KMS-11 (cell line): Measurements from ENCODE around the gene ZNF652.

Source experiments
- H2AFZ ChIP-seq: fragments of 200-600 bp; sonication (generic); 2 replicates; pipeline ENCODE4 v1.6.1; 2016; ENCODE audit warnings: antibody characterized with exemption, mixed run types, low read depth
- H3K27ac ChIP-seq: fragments of 200-600 bp; sonication (generic); 2 replicates; pipeline ENCODE4 v1.6.1; 2016; ENCODE audit warnings: mild to moderate bottlenecking, mixed run types
- H3K27me3 ChIP-seq: fragments of 200-600 bp; sonication (generic); 2 replicates; pipeline ENCODE4 v1.6.1; 2017; ENCODE audit warnings: mild to moderate bottlenecking, low read depth, mixed run types, moderate library complexity; ENCODE audit not compliant: insufficient read depth
- H3K36me3 ChIP-seq: fragments of 200-600 bp; sonication (generic); 2 replicates; pipeline ENCODE4 v1.6.1; 2017; ENCODE audit warnings: mild to moderate bottlenecking, mixed run types; ENCODE audit not compliant: insufficient read depth
- H3K4me1 ChIP-seq: fragments of 200-600 bp; sonication (generic); 2 replicates; pipeline ENCODE4 v1.6.1; 2016; ENCODE audit warnings: mild to moderate bottlenecking, low read depth, mixed run types; ENCODE audit not compliant: poor library complexity, severe bottlenecking
- H3K4me2 ChIP-seq: fragments of 200-600 bp; sonication (generic); 2 replicates; pipeline ENCODE4 v1.7.0; 2016; ENCODE audit warnings: mild to moderate bottlenecking, mixed run types
- H3K4me3 ChIP-seq: fragments of 200-600 bp; sonication (generic); IDR thresholded peaks from 2 replicates; pipeline ENCODE4 v1.6.1; 2017; ENCODE audit warnings: low read depth, low read length, mixed read lengths; ENCODE audit not compliant: insufficient read depth
- H3K79me2 ChIP-seq: fragments of 200-600 bp; sonication (generic); 2 replicates; pipeline ENCODE4 v1.6.1; 2016; ENCODE audit warnings: low read depth, mixed run types; ENCODE audit not compliant: insufficient read depth
- H3K9ac ChIP-seq: fragments of 200-600 bp; sonication (generic); 2 replicates; pipeline ENCODE4 v1.6.1; 2016; ENCODE audit warnings: mild to moderate bottlenecking, mixed run types
- H4K20me1 ChIP-seq: fragments of 200-600 bp; sonication (generic); 2 replicates; pipeline ENCODE4 v1.6.1; 2016; ENCODE audit warnings: mild to moderate bottlenecking, mixed run types; ENCODE audit not compliant: insufficient read depth
- TF ChIP-seq, protein P1 (sequence below): fragments of 200-600 bp; sonication (generic); conservative IDR thresholded peaks from 2 replicates; pipeline ENCODE4 v1.6.1; 2017; ENCODE audit warnings: low read depth, mild to moderate bottlenecking, antibody characterized with exemption, low read length, moderate library complexity, mixed read lengths

Gene ZNF652

DNA sequence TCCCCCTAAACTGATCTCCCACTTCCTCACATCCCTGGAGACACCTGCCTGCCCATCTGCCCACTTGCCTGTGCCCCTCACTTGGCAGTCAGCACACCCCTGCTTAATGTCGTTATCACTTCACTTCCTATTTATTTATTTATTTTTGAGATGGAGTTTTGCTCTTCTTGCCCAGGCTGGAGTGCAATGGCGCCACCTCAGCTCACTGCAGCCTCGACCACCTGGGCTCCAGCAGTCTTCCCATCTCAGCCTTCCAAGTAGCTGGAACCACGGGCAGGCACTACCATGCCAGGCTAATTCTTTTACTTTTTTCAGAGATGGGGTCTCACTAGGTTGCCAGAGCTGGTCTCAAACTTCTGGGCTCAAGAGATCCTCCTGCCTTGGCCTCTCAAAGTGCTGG is 108.0 kb downstream of the ZNF652 start:
- Histone ChIP-seq H3K4me1 (no peaks in the 10 kb centered on the region), H3K4me2 (no peak overlapping the region), H4K20me1 (no peaks in the 10 kb centered on the region), H2AFZ (no peak overlapping the region), H3K4me3 (no peak overlapping the region), H3K9ac (no peak overlapping the region), H3K27me3 (no peaks in the 10 kb centered on the region), H3K79me2 (no peaks in the 10 kb centered on the region), H3K27ac (no peak overlapping the region), H3K36me3 (no peaks in the 10 kb centered on the region)
- TF ChIP-seq, protein P1, sequence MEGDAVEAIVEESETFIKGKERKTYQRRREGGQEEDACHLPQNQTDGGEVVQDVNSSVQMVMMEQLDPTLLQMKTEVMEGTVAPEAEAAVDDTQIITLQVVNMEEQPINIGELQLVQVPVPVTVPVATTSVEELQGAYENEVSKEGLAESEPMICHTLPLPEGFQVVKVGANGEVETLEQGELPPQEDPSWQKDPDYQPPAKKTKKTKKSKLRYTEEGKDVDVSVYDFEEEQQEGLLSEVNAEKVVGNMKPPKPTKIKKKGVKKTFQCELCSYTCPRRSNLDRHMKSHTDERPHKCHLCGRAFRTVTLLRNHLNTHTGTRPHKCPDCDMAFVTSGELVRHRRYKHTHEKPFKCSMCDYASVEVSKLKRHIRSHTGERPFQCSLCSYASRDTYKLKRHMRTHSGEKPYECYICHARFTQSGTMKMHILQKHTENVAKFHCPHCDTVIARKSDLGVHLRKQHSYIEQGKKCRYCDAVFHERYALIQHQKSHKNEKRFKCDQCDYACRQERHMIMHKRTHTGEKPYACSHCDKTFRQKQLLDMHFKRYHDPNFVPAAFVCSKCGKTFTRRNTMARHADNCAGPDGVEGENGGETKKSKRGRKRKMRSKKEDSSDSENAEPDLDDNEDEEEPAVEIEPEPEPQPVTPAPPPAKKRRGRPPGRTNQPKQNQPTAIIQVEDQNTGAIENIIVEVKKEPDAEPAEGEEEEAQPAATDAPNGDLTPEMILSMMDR, result no peak

DNA sequence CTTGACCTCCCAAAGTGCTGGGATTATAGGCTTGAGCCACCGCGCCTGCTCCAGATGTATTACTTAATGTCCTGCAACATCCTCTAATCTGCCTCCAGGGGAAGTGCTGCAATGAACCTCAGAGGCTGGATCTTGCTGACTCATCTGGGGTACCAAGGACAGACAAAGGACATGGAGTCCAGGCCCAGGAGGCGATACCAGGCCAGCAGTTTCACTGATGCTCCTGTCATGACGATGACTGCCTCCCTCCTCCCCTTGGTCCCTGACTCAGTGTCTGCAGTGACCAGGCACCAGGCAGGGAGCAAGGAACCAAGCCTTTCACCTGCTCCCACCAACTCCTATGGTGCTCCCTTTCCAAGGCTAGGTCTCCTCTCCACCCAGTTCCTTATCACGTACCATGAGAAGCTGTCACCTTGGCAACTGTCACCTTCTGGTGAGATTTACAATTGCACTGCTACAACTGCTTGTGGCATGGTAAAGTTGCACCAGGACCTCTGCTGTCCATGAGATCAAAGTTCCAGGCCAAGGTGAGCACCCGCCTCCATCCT is 109.8 kb downstream of the ZNF652 start:
- Histone ChIP-seq H2AFZ (no peak overlapping the region), H4K20me1 (no peaks in the 10 kb centered on the region), H3K9ac (no peak overlapping the region), H3K36me3 (no peaks in the 10 kb centered on the region), H3K4me3 (no peak overlapping the region), H3K4me1 (no peaks in the 10 kb centered on the region), H3K4me2 (no peak overlapping the region), H3K27ac (no peak overlapping the region), H3K79me2 (no peaks in the 10 kb centered on the region), H3K27me3 (no peaks in the 10 kb centered on the region)
- TF ChIP-seq, protein P1, result no peak

DNA sequence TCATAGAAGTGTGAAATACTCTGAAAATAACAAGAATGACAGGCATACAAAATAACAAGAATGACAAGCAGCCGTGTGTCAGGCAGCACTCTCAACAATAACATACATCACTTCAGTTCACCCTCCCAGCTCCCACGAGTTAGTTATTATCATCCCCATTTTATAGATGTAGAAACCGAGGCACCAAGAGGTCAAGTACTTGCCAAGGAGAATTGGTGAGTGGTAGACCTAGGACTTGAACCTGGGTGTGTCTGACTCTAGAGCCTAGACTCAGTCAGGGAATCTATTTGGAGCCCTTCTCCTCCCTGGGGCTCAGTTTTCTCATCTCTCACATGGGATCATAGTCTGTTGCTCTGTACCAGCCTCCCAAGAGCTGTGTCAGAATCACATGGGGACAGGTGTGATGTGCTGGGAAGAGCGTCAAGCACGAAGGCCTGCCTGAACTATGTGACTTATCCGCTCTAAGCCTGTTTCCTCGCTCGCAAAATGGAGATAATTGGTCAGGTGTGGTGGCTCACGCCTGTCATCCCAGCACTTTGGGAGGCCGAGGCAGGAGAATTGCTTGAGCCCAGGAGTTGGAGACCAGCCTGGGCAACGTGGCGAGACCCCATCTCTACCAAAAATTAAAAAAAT is 112.0 kb downstream of the ZNF652 start:
- H2AFZ ChIP-seq, result no peak overlapping the region
- TF ChIP-seq, protein P1, result no peak
- no peak overlapping the region for H3K27ac ChIP-seq

DNA sequence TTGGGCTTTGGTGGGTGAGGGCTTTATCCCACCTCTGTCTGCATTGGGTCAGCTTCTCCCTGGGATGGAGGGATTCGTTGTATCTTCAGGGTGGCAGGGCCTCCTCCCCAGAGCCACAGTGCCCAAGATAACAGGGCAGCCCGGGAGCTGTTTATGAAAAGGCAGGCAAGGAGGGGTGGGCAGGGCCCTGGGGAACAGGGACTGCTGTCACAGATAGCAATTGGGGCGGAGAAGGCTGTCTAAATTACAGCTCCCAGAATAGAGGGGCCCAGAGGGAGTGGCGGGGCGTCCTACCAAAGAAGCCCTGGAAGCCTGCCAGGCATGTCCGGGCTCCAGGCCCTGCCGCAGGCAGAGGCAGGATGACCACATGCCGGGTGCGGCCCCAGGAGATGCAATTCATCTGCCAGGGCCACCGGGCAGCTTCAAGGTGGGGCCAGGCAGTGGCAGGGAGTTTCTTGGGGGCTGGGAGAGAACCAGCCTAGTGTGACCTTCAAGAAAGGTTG is 112.7 kb downstream of the ZNF652 start:
- Histone ChIP-seq H3K4me1 (no peaks in the 10 kb centered on the region), H3K27ac (no peak overlapping the region), H2AFZ (no peak overlapping the region), H3K36me3 (no peaks in the 10 kb centered on the region), H3K4me3 (no peak overlapping the region), H3K4me2 (no peak overlapping the region), H4K20me1 (no peaks in the 10 kb centered on the region), H3K9ac (no peak overlapping the region), H3K27me3 (no peaks in the 10 kb centered on the region), H3K79me2 (no peaks in the 10 kb centered on the region)
- TF ChIP-seq, protein P1, result no peak

More for the DNA sequence above, 112.0 kb downstream of the ZNF652 start:
- Histone ChIP-seq H3K79me2 (no peaks in the 10 kb centered on the region), H3K36me3 (no peaks in the 10 kb centered on the region), H3K4me3 (no peak overlapping the region), H4K20me1 (no peaks in the 10 kb centered on the region), H3K4me2 (no peak overlapping the region), H3K4me1 (no peaks in the 10 kb centered on the region), H3K9ac (no peak overlapping the region), H3K27me3 (no peaks in the 10 kb centered on the region)
